Measurements from ENCODE around the gene C19orf47.

The C19orf47 gene, protein sequence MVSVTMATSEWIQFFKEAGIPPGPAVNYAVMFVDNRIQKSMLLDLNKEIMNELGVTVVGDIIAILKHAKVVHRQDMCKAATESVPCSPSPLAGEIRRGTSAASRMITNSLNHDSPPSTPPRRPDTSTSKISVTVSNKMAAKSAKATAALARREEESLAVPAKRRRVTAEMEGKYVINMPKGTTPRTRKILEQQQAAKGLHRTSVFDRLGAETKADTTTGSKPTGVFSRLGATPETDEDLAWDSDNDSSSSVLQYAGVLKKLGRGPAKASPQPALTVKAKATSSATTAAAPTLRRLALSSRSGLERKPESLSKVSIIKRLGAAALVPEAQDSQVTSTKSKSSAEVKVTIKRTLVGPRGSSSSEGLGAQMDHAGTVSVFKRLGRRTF

DNA sequence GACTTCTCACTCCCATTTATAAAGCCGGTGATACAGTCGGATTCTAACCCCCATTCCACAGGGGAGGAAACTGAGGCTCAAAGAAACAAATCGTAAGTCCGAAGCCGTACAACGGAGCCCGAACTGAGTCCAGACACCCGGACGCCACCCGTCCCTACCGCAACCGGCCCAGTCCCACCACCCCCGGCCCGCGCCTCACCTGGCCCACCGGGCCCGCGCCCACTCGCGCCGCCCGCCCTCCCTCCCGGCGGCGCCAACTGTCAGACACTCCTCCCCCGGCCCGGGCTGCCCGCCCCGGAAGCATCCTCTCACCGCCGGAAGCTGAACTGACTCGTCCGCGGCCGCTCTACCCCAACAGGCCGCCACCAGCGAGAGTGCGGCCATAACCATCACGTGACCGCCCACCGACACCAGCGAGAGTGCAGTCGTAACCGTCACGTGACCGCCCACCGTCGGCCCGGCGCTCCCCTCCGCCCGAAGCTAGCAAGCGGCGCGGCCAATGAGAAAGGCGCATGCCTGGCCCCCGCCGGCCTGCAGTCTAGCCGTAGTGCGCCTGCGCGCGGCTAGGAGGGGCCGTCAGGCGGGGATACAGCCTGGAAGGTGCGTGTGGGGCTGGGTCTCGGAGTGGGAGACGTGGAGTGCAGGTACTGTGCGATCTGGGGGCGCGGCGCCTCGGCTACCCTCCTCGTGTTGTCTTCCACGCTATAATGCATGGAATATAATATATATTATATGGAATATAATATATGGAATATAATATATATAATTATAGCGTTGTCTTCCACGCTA lies at the start of gene C19orf47, which contains the start of gene PLD3:
C19orf47 (minus strand) TSS at position 273 of the 789 bp plus-strand sequence. CDS start 6,540 bp downstream, outside the sequence.
PLD3 (plus strand) TSS at position 571 of the 789 bp plus-strand sequence. CDS start 17,789 bp downstream, outside the sequence.
- DNase-seq: peak; percentile 99

DNA sequence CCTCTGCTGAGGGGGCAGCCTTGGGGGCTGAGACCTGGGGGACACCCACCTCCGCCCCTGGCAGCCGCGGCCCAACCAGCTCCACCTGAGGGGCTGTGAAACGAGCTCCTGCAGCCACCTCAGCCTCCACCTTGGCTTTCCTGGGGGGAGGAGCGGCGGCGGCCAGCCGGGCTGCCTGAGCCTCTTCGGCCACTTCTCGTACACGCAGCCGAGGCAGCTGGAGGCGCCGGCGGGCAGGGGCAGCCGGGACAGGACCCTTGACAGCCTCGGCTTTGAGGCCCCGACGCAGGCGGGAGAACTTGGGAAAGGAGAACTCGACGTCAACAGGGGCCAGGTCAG lies 49.3 kb upstream of the C19orf47 start:
- no peak for DNase-seq

DNA sequence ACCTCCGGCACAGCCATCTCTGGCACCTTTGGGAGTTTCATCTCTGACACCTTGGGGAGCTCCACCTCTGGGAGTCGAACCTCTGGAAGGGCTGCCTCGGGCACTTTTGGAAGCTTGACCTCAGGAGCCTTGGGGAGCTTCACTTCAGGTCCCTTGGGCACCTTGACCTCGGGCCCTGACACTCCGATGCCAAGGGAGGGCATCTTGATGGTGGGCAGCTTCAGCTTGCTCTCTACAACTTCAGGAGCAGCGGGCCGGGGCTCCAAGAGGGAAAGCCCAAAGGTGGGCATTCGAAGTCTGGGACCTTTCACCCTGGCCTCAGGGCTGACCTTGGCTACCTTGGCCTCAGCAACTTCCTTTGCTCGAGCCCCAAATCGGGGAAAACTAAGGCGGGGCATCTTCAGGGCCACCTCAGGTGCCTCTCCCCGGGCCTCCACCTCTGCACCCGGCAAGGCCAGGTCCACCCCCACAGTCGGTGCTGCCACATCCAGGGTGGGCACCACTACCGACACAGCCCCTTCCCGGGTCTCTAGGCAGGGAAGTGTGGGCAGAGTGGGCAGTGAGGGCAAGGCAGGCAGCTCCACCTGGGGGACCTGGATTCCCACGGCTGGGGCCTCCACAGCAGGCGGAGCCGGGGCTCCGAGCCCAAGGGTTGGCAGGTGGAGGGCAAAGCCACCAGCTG lies 48.8 kb upstream of the C19orf47 start:
- DNase-seq: no peak

DNA sequence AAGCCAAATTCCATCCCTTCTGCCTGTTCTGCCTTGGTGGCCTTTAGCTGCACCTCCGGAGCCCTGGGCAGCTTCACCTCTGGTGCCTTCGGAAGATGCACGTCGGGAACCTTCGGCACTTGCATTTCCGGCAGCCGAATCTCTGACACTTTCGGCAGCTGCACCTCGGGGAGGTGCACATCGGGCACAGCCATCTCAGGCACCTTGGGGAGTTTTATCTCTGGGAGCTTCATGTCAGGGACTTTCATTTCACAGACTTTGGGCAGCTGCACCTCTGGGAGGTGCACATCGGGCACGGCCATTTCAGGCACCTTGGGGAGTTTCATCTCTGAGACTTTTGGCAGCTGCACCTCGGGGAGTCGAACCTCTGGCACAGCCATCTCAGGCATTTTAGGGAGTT lies 47.8 kb upstream of the C19orf47 start:
- DNase-seq: no peak

DNA sequence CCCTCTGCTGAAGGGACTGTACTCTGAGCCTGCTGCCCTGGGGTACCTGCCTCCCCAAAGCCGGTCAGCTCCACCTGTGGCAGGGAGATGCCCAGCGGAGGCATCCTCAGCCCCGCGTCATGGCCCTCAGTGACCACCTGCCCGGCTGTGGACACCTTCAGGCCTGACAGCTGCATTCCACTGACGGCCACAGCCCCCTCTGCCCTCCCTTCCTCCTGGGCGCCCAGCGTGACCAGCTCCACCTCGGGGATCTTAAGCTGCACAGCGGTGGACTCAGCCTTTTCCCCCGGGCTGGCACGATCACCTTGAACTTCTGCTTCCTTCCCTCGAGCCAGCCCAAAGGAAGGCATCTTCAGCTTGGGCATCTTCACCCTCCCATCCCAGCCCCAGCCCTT lies 46.6 kb upstream of the C19orf47 start:
- no peak for DNase-seq

DNA sequence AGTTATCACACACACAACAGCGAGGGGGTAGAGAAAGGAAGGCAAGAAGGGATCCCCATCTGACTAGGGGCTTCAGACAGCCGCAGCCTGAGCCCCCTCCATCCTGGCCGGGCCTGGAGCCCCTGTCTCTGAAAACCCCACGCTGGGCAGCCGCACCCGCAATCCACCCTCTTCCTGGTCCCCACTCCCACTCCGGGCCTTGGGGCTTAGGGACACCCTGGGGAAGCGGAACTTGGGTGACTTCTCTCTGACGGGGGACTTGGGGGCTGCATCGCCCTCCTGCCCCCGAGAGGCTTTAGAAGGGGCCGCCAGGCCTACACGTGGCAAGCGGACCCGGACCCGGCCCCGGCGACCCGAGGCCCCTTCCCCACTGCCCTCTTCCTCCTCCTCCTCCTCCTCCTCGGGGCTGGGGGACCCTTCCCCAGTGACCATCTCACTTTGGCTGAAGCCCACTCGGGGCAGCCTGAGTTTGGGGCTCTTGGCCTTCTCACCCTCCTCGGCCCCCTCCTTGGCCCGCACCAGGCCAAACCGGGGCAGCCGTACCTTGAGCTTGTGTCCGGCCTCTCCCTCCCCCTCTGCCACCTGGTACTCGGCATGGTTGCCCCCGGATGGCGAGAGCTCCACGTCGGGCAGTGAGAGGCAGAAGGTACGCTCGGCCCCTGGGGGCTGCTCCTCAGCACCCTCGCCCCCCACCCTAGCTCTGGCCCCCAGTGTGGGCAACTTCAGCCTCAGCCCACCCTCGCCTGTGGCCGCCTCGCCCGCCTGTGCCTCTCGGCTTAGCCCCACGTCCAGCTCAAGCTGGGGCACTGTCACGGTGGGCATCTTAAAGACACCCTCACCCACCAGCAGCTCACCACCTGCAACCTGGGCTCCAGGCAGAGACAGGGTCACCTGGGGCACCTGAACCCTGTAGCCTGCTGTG lies 46.0 kb upstream of the C19orf47 start:
- no peak for DNase-seq

DNA sequence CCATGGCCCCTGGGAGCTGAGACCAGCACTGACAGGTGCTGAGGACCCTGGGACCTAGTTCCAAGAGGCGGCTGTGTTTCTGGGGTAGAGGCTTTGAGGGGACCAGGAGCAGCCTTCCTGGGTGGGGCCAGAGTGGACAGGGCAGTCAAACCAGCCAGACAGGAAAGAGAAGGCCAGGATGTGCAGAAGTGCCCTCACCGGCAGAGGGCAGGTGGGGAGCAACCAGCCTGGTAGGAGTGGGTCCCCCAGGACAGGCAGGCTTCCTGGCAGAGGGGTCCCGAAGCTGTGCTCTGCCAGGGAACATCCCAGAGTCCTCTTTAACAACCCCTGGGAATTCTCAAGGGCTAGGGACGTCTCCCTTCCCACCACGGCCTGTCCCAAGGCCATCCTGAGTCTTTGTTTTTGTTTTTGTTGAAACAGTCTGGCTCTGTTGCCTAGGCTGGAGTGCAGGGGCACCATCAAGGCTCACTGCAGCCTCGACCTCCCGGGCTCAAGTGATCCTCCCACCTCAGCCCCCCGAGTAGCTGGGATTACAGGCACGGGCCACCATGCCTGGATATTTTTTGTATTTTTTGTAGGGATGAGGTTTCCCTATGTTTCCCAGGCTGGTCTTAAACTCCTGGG lies 44.8 kb upstream of the C19orf47 start:
- no peak for DNase-seq

DNA sequence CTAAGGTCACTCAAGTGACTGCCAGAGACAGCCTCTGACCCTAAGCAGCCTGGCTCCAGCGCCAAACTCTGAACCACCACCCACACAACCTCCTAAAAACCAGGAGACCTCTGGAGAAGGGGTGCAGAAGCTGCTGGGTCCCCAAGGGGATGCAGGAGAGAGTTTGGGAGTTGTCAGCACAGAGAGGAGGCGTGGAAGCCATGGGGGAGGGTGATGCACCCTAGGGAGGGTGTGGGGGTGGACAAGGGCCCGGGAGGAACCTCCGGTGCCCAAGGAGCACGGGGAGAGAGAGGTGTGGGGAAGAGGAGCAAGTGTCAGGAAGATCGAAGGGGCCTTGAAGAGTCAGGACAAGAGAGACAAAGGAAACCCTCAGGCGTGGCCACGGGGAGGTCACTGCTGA lies 43.9 kb upstream of the C19orf47 start:
- DNase-seq: no peak

DNA sequence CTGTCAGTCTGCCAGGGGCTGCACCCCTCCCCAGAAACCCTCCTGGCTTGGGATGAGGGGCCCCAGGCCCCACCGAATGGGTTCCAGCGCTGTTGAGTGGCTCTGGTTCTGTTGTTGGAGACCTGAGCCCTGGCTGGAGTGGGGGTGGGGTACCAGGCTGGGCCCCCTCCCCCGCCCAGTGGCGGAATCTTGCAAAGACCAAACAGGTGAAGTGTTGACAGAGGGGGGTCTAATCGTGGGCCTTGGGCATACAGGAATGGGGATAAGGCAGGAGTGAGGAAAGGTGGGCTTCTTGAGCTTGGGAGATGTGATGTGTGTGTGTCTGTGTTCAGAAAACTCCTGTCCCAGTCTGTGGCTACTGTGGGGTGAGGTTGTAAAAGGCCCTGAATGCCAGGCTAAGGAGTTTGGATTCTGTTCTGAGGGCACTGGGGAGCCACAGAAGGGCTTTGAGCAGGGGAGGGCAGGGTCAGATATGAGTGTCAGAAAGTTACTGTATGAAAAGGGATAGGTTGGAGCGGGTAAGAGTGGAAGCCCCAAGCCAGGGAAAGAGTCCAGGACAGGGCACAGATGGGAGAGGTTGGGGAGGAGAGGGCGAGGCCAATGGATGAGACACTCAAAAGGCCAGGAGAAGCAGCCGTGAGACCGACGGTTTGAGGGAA lies 42.0 kb upstream of the C19orf47 start, which contains the start of gene HIPK4:
HIPK4 (minus strand) TSS at position 98 of the 659 bp plus-strand sequence. CDS start 279 bp downstream, outside the sequence.
- no peak for DNase-seq

DNA sequence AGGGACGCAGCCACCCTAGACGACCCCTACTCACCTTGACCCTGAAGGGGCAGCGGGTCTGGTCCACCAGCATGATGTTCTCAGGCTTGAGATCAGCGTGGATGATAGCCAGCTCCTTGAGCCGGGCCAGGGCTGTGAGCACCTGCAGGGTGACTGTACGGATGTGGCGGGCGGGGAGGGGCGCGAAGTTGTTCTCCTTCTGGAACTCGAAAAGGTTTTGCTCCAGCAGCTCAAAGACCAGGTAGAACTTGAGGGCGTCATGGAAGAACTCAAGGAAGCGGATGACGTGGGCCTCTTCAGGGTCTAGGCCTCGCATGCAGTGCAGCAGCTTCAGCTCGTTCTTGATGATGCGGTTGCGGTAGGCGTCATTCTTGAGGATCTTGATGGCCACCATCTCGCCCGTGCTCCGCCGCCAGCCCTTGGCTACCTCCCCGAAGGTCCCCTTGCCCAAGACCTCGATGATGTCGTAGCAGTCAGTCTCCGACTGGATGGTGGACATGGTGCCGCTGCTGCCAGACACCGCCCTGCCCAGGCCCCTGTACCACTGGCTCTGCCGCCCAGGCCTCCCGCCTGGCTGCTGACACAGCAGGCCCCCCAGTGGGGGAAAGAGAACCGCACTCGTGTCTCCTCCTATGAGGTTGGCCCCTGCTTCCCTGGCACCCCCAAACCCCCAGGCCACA lies 41.3 kb upstream of the C19orf47 start:
- DNase-seq: no peak

DNA sequence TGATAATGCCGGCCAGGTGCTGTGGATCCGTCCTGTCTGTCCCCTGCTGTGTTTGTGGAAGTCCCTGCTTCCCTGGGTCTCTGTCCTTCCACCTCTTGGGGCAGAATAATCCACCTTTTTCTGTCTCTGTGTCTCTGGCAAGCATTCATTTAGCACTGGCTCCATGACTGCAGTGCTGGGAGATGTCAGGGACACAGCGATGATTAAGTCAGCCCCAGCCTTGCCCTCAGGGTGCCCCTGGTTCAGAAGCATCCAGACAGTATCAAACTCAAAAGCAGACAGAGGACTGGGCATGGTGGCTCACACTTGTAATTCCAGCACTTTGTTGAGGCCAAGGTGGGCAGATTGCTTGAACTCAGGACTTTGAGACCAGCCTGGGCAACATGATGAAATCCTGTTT lies 40.3 kb upstream of the C19orf47 start:
- DNase-seq: no peak

DNA sequence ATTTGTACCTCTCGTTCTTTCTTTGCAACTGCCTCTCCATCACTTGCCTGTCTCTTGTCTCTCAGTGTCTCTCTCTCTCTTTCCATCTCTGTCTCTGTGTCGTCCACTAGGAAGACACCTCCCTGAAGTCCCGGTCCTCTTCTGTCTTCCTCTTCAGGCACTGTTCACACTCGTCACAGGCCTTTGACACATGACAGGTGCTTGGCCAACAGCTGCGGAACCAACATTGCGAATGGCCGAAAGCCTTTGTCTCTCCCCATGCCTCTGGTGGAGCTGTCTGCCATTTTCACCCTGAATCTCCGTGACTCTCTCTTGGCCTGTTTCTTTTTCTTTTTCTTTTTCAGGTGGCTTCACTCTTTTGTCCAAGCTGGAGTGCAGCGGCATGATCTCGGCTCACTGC lies 39.0 kb upstream of the C19orf47 start:
- no peak for DNase-seq

DNA sequence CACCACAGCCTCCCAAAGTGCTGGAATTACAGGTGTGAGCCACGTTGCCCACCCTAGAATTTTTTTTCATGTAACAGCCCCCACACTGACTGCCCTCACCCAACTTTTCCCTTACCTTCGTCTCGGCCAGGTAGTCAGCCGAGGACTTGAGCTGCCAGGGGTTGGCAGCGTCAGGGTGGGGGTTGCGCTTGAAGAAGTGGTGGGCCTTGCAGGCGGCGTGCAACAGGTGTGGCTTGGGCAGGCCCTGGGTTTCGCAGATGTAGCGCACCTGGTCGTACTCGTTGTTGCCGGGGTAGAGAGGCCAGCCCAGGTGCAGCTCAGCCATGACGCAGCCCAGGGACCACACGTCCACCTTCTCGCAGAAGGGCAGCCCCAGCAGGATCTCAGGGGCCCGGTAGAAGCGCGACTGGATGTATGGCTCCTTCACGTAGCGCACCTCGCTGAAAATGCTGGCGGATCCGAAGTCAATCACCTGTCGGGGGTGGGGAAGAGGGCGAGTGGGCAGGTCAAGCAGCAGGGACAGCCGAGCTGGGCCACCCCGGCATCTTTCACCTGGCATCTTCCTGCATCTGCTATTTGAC lies 35.6 kb upstream of the C19orf47 start:
- no peak for DNase-seq

DNA sequence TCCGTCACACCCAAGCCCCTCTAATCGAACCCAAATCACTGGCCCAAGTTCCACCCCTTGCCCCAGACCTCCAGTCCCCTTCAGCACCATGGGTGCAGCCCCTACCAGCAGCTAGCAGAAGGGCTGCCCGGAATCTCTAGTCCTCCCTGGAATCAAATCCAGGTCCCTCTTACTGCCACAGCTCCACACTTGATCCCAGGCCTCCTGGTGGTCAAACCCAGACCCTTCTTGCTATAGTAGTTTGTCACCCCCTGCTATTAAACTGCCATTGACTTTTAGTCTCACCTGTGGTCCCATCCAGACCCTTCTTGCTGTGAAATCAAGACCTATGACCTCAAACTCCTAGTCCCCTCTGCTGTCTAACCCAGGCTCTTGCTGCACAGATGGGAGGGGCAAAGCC lies 33.1 kb upstream of the C19orf47 start:
- no peak for DNase-seq

DNA sequence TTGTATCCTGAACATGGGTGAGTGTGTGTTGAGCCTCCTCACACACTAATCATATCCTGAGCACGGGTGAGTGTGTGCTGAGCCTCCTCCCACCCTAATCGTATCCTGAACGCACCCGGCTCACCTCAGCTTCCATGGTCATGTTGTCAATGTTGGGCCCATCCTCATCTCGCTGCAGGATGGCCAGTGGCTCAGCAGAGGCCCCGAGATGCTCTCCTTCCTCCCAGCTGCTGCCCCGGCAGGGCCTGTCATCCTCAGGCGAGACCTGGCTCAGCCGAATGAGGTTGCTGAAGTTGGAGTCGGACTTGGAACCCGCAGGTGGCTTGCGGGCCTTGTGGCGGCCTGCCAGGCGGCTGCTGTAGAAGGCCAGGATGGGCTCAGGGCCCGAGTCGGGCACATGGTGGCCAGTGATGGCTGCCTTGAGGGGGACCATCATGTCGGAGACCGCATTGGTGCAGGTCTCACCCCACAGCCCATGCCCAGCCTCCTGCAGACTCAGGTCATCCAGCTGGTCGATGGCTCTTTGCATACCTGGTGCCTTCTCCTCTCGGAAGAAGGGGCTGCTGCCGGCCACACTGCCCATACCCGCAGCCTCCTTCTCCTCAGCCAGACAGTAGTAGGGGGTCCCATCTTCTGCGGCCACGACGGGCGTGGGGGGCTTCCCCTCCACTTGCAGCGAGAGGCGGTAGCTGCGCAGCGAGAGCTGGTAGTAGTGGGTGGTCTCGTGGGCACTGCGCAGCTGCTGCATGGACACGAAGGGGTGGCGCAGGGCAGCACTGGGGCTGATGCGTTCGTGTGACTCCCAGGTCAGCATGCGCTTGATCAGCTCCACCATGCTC lies 32.2 kb upstream of the C19orf47 start:
- DNase-seq: no peak

DNA sequence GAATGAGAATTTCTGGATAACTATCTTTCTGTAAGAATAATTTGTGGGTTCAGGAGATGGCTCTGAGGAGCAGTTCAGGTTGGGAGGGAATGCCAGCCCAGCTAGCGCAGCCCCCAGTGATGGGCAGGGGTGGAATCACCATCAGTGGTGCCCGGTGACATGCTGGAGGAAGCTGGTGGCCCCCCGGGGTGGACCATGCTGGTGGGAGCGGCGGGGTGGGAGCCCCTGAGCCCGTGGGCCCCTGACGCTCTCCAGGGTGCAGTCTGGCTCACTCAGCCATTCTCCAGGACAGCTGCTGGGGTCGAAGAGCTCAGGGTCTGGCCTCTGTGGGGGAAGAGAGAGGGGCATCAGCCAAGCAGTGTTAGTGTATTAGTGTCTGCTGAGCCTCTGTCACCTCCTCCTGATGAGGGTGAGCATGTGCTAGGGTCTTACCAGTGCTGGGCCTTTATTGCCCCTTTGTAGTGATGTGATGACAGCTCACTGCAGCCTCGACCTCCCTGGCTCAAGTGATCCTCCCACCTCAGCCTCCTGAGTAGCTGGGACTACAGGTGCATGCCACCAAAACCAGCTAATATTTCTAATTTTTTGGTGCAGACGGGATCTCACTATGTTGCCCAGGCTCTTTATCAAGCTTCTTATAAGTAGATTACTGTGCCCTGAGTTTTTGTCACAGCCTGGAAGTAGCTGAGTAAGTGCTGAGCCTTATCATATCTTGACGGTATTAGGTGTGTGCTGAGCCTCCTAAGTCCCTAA lies 31.4 kb upstream of the C19orf47 start:
- DNase-seq: no peak

DNA sequence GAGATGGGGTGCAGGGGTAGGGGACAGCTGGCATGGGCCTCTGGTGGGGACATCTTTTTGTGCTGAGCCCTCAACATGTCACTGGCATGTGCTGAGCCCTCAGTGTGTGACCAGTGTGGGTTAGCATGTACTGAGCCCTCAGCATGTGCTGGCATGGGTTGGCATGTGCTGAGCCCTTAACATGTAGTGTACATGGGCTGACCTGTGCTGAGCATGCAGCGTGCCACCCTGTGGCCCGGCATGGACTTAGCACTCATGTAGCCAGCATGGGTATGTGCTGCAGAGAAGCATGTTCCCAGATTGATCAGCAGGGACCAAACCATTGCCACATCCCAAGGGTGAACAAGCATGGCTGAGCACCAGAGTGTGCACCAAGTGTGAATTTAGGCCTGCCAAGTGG lies 30.3 kb upstream of the C19orf47 start:
- no peak for DNase-seq

DNA sequence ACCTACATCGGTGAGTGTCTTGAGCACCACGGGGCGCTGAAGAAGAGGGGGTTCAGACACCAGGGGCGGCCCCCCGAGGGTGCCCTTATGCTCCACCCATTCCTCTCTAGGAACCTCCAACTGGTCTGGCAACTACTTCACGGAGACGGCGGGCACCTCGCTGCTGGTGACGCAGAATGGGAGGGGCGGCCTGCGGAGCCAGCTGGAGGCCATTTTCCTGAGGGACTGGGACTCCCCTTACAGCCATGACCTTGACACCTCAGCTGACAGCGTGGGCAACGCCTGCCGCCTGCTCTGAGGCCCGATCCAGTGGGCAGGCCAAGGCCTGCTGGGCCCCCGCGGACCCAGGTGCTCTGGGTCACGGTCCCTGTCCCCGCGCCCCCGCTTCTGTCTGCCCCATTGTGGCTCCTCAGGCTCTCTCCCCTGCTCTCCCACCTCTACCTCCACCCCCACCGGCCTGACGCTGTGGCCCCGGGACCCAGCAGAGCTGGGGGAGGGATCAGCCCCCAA lies 29.7 kb upstream of the C19orf47 start:
- DNase-seq: no peak
